H4 (cell line): Measurements from ENCODE around the gene ECI1. TPM values are rescaled to one million over a fixed set of nuclear protein-coding genes. Genes with fewer than 3 reads are reported as not detected.
"Not testable (repeated sequence)": the region's sequence is repeated elsewhere in the genome, so short reads cannot be mapped to it uniquely, and the experiment has no call there.

ENCODE experiments used
- DNase-seq: peaks from one replicate; pipeline ENCODE4 v3.0.0-alpha.2; 2015; ENCODE audit warnings: low spot score
- total RNA-seq: library from RNA; depleted of rRNA; stranded (reverse); fragments of >200 nt; shearing (Covaris generic); gene quantifications from 2 replicates; pipeline ENCODE4 v1.2.3, GENCODE V29; 2014

The ECI1 gene
- total RNA-seq, 1 experiment from 2014 or later, result 37.6 TPM

DNA sequence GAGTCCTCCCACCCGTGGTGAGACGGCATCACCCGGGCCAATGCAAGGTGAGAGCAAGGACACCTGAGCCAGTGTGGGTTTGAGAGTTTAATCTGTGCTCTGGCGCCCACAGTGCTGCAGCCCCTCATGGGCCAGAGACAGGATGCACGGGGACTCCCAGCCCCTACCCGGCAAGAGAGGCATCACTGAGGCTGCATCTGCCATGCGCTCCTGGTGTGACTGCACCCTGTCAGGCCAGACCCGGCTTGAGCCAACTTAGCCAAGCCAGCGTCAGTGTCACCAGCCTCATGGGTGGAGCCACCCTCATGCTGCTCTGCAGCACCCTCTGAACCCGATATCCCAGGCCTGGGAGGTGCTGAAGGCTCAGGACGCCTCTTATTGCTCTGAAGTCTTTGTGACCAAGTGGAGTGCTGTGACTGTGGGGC is 39.5 kb downstream of the ECI1 start:
- no peak for DNase-seq

DNA sequence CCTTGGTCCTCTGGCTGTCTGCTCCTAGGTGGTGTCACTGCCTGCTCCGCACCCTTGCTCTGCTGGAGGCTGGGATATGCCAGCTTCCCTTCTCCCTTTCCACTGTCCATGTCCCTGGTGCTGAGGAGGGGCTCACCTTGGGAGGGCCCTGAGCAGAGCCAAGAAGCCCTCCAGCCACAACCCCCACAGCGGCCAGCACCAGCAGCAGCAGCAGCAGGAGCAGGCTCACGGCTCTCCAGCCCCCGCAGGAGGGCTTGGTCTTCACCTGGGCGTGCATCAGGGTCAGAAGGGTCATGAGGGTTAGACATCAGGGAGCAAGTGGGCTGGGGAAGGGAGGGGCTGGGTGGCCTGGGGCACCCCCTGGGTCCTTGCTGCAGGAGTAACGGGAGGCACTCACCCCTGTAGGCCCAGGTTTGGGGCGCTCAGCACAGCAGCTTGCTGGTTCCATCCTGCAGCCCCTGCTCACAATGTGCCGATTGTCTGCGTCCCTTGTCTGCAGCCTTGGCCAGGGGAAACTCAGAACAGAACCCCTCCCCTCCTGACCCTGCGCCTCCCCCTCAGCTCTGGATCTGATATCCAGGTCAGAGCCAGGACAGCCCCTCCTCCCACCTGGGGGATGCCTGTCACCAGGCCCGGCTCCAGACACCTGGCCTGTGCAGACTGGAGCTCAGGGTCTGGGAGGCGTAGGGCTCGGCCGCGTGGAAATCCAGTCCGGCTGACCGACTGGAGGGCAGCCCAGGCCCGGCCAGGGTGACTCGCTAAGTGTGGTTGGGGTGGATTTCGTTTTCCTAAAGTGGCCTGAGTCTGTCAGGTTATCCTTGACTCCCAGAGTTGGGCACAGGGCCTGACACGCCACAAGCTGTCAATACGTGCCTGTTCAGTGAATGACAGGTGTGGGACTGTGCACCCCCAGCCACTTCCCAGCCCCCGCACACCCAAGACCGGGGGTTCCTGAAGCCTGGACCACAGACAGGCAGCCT is 40.7 kb downstream of the ECI1 start, which contains the start of gene BRICD5:
Gene BRICD5 (minus strand): TSS at position 478 of the 980 bp plus-strand sequence. CDS start 30 bp downstream, at position 448.
- DNase-seq, result no peak

DNA sequence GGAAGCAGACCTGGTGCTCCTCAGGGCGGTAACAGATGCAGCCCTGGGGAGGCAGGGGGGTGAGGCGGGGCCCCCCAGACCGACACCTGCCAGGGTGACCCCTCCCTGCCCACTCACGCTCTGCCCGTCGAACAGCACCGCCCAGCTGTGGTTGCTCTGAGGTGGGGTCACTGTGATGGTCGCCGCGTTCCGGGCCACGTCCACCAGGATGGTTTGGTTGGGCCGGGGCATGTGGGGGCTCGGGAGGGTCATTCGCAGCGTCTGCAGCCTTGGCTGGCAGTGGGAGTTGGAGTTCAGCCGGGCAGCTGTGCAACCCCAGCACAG is 41.4 kb downstream of the ECI1 start:
- DNase-seq, result no peak

DNA sequence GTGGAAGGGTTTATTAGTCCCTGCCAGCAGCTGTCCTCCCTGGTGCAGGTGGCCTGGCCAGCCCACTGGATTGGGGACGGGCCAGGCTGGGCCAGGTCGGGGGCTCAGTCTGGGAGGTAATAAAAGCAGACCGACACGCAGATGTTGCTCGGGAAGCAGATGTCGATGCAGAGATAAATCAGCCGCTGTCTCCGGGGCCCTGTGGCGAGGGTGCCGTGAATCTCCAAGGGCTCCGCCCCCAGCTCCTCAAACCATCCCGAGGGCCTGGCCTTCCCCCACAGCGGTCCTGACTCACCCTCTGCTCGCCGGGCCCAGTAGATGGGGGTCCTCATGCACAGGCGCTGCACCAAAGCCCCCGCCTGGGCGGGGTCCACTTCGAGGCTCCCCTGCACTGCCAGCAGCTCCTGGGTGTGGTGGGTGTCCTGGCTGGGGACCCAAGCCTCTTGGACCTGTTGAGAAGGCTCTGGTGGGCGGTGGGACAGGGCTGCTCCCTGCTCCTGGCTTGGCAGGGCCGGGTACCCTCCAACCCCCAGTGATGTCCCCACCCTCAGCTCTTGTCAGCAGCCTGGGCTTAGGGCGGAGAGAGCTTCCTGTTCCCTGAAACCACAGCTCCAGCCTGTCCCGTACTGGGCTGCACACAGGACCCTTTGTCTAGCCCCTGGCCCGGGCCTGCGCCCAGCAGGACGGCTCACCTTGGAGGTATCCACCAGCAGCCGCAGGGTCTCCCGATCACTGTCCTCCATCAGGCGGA is 42.0 kb downstream of the ECI1 start:
- no peak for DNase-seq

DNA sequence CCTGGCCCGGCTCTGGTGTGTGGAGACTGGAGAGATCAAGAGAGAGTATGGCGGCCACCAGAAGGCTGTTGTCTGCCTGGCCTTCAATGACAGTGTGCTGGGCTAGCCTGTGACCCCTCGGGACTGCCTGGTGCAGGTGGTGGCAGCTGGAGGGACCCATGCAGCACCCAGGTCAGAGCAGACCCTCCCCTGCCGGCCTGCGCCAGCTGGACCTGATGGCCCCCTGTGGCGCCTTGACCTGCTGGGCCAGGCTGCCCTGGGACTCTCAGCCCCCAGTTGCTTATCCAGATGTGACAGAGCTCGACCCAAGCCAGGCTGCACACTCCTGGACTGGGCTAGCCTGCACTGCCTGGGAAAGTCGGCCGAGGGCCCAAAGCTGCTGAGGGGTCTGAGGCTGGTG is 42.6 kb downstream of the ECI1 start:
- DNase-seq, result no peak

DNA sequence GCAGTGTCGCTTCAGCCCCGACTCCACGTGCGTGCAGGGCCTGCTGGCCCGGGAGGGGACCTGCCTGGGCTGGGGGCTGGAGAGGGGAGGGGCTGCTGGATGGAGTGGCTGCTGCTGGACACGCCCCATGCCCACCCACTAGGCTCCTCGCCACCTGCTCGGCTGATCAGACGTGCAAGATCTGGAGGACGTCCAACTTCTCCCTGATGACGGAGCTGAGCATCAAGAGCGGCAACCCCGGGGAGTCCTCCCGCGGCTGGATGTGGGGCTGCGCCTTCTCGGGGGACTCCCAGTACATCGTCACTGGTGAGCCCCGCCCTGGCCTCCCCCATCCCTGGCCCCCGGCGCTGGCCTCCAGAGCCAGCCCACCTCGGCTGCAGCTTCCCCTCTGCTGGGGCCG is 43.1 kb downstream of the ECI1 start:
- DNase-seq, result no peak

DNA sequence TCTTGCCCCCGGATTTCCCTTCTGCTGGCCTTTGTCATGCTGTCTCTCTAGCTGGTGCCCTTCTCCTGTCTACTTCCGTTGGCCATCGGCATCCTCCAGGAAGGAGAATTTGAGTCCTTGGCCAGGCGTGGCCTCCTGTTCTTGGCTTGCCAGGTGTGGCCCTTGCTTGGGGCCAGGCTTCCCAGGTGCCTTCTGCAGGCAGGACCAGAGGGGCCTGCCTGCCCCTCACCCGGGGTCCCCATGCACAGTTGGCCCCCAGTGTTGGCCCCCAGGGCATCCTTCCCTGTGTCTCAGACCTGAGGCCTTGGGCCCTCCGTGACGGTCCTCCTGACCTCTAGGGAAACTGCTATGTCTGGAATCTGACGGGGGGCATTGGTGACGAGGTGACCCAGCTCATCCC is 43.5 kb downstream of the ECI1 start:
- no peak for DNase-seq

DNA sequence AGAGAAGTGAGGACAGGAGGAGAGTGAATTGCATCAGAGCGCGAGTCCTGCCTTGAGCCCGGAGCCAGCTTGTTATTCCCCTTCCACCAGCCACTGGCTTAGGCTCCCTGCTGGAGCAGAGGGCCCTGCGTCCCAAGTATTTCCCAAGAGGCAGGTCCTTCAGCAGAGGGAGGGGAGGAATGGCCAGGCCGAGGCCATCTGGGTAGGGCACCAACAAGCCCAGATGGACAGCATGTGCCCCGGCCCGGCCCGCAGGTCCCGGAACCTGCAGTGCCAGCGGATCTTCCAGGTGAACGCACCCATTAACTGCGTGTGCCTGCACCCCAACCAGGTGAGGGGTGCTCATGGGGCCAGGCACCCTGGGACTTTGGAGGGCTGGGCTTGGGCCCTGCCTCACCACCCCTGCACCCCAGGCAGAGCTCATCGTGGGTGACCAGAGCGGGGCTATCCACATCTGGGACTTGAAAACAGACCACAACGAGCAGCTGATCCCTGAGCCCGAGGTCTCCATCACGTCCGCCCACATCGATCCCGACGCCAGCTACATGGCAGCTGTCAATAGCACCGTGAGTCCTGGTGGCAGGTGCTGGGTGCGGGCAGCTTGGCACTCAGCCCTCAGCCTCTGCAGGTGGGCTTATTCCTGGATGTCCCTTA is 44.5 kb downstream of the ECI1 start:
- no peak for DNase-seq

DNA sequence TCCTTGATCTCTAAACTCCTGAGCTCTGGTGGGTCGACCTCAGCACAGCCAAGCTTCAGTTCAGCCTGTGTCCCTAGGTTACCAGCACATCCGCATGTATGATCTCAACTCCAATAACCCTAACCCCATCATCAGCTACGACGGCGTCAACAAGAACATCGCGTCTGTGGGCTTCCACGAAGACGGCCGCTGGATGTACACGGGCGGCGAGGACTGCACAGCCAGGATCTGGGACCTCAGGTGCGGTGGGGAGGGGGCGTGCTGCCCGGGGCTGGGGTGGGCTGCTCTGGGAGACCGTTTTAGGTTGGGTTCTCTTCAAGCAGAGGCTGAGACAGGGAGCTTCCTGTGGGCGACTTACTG is 45.0 kb downstream of the ECI1 start:
- no peak for DNase-seq

DNA sequence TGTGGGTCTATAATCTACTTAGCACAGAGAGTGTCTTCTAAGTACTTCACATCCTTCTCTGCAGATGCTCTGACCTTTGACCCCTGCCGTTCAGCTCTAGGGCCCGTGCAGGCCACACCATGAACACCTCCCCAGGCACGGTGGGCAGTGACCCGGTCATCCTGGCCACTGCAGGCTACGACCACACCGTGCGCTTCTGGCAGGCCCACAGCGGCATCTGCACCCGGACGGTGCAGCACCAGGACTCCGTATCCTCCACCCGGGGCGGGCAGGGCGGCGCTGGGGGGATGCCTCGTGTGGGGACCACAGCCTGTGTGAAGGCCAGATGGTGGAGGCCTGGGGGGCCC is 45.4 kb downstream of the ECI1 start:
- DNase-seq, result no peak

DNA sequence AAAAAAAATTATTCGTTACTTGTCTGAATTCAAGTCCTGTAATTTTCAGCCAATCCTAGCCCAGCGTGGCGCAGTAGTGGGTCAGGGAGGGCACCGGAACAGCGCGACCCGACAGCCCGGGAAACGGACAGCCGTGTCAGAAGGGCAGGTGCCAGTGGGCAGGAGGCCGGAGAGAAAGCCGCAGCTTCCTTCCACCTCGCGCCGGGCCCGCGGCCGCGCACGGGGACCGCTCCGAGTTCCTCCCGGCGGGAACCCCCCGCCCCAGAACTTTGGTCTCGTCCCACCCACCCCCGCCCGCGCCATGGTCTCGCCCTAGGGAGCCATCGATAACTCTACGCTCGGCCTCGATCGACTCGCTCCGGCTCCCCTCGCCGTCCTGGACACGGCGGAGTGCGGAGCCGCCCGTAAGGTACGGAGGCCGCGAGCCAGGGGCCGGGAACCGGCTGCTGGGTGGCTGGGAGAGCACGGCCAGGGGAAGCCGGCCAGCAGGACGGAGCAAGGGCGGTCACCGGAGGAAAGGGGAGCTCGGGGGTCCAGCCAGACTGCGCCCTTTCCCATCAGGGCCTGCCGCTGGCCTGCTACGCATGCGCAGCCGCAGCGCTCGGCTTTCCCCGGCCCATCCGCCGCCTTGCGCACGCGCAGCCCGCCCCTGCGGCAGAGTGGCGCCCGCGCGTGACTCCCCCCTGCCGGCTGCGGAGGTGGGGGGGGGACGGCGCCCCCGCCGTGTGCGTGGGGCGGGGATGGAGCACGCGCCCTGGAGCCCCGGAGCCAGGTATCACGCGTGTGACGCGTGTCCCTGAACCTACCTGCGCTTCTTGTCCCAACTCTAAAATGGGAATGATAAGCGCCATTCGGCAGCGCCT is 46.1 kb downstream of the ECI1 start, which contains the start of gene MLST8:
Gene MLST8 (plus strand): TSS at position 351 of the 863 bp plus-strand sequence. CDS start 632 bp downstream, outside the sequence.
- peak; percentile 78 for DNase-seq

DNA sequence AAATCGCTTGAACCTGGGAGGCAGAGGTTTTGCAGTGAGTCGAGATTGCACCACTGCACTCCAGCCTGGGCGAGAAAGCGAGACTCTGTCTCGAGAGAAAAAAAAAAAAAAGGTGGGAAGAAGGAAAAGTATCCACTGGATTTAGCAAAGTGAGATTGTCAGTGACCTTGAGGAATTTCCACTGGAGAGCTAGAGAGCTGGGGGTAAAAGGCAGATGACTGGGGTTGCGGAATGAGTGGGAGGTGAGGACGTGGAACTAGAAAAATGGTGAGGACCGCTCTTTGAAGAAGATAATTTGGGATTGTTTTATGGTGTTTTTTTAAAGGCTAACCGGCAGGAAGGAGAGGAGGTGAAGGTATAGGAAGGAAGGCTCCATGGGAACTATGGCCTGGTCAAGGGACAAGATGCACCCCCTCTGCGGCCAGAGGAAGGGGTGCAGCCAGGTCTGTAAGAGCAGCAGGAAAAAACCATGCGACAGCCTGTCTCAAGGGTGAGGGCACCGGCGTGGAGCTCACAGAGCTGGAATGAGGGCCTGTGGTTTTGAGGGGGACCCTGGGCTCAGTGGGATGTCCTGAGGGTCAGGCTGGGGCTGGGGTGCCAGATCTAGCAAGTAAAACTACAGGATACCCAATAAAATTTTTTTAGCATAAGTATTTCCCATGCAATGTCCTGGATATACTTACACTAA is 46.8 kb downstream of the ECI1 start:
- DNase-seq, result no peak

DNA sequence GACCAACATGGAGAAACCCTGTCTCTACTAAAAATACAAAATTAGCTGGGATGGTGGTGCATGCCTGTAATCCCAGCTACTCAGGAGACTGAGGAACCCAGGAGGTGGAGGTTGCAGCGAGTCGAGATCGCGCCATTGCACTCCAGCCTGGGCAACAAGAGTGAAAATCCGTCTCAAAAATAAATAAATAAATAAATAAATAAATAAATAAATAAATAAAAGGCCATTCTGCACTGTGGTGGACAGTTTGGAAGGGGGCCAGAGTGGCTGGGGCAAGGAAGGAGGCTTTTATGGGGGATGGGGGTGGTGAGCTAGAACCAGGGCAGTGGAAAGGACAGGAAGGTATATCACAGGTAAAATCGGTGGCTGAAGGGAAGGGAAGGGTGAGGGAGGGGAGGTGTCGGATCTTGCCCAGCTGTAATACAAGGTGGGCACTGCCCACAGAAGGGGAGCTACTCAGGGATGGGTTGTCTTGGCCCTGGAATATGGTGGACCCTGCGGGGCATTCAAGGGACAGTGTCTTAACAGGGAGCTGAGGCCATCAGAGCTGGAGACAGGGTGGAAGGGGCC is 48.2 kb downstream of the ECI1 start:
- DNase-seq, result not testable (repeated sequence)

DNA sequence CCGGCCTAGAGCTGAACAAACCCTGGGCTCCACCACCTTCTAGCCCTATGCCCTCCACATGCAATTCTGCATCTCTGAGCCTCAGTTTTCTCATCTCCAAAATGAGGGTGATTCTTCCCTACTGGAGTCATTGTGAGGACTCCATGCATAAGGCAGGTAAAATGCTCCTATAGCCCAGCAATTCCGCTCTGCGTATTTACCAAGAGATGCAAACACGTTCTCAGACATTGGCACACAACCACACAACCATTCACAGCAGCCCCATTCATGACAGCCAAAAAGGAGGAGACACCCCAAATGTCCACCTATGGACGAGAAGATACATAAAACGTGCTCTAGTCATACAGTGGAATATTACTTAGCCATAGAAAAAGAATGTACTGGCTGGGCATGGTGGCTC is 51.1 kb downstream of the ECI1 start:
- DNase-seq, result no peak

DNA sequence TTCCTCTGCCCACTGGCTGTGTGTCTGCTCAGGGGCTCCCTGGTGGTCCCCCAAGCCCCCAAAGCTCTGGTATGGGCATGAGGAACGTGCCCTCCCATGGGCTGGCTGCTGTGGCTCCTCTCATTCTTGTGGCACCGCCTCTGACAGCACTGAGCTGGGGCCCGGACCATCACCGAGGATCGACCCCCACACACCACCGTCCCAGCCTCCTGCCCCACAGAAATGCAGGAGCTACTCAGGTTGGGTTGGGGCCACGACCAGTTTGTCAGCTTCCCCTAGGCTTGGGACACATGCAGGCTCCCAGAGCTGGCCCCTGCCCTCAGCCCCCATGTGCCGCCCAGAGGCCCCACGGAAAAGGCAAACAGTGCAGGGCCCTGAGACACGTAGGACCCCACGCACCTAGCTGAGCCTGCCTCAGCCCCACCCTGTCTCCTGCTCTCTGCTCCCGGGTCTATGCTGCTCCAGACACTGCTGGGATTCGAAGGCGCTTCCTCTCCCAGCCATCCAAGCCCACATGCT is 51.7 kb downstream of the ECI1 start:
- no peak for DNase-seq

DNA sequence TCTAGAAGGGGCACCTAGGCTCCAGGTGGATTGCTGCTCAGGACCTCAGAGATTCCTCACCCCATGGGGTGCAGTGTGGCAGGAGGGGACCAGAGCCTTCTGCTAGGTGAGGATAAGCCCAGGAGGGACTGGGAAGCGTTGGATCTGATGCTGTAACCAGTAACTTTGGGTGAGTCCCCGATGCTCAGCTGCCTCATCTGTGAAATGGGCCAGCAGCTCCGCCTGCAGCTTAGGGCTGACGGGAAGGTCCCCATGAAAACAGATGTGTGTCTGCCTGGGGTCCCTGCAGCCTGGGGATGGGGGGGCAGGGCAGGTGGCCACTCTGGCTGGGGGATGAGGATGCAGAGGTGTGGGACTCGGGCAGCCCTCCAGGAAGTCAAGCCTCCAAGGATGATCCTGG is 52.3 kb downstream of the ECI1 start:
- no peak for DNase-seq

DNA sequence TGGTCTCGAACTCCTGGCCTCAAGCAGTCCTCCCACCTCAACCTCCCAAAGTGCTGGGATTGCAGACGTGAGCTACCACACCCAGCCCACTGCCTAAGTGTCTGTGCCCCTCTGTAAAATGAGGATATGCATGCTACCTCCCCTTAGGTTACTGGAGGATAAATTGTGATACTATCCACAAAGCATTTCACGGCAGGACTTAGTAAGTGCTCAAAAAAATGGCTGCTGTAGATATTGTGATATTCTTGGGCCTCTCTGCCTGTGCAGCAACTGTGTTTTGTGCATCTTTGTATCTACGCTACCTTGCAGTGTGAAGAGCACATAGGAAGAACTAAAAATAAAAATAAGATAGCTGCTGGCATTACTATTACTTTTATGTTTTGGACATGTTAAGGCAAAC is 53.1 kb downstream of the ECI1 start:
- DNase-seq, result no peak

DNA sequence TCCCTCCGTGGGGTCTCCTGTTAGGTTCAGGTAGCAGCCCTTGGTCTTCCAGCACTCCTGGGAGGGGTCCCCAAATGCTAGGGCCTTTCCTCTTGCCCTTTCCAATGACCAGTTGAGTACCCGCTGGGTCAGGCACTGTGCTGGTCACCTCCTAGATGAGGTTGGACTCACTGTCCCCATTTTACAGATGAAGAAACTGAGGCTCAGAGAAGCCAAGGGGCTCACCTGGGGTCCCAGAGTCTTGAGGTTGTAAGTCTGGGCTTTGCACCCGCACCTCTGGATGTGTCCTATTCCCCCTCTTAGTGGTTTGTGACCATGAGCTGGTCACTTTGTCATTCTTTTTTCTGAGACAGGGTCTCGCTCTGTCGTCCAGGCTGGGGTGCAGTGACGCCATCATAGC is 53.6 kb downstream of the ECI1 start:
- no peak for DNase-seq

DNA sequence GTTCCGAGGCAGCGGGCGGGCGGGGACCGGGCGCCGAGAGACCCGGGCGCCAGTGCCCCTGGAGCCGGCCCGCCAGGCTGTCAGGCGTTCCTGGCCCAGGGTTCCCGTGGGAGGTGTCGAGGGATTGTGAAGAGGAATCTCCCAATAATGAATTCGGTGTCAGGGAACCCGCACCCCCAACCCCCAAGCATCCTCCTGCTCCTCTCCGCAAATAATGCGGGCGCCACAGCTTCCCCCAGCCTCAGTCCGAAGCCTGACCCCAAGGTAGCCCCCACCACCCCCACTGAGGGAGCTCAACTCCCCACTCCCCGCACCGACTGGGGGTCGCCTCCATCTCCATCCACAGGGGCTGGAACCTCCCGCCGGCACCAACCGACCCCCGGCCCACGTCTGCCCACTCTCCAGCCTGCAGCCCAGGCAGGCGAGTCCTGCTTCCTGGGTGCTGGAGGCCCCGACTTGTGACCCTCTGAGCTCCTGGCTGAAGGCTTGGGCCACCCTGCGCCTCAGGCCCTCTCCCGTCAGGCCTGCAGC is 54.3 kb downstream of the ECI1 start:
- no peak for DNase-seq
